ENCODE measurements around the gene KLF3. TPM values are rescaled to one million over a fixed set of nuclear protein-coding genes. Genes with fewer than 3 reads are reported as not detected.

The KLF3 gene
- total RNA-seq, 1 donor from 2014 or later: 58.0 TPM

DNA sequence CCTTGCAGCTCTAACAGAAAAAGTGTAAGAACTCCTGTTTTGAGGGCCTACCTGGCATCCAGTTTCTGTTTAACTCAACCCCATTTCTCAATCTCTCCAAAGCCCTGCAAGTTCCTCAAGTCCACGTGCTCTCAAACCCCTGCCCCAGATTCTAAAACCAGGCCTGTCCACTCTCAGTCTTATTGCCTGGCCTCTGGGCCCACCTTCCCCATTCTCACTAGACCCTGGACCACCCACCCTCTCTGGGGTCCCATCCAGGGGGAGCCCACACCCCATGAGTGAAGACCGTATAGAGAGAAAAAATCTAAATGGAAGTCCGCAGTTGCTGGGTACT, 60.4 kb downstream of the KLF3 start:
- no peak overlapping the region for H3K27ac ChIP-seq
- ATAC-seq: no peak
- H3K4me3 ChIP-seq: no peak overlapping the region
- no peaks in the 10 kb centered on the region for H3K36me3 ChIP-seq
- H3K27me3 ChIP-seq (ENCODE audit: low read depth): no peaks in the 10 kb centered on the region
- no peak for TF ChIP-seq CTCF (IDR thresholded peaks at IDR 0.05)
- intact Hi-C loops (cut with DNase I): no loop called here
- H3K9me3 ChIP-seq: no peaks in the 10 kb centered on the region
- no peak for DNase-seq
- H3K4me1 ChIP-seq: peaks cover 13% of the 10 kb centered on the region

GRCh38 chr4:38728631-38729141, 64.7 kb downstream of the KLF3 start:
- peak; percentile 81 to 91 for ATAC-seq
- peak; percentile 78 for DNase-seq
- intact Hi-C loops (cut with DNase I): no loop called here
- TF ChIP-seq CTCF (IDR thresholded peaks at IDR 0.05): peak; percentile 10
- Histone ChIP-seq H3K27me3 (ENCODE audit: low read depth) (no peaks in the 10 kb centered on the region), H3K27ac (no peak overlapping the region), H3K36me3 (no peaks in the 10 kb centered on the region), H3K9me3 (no peaks in the 10 kb centered on the region), H3K4me1 (peaks cover 22% of the 10 kb centered on the region), H3K4me3 (no peak overlapping the region)

DNA sequence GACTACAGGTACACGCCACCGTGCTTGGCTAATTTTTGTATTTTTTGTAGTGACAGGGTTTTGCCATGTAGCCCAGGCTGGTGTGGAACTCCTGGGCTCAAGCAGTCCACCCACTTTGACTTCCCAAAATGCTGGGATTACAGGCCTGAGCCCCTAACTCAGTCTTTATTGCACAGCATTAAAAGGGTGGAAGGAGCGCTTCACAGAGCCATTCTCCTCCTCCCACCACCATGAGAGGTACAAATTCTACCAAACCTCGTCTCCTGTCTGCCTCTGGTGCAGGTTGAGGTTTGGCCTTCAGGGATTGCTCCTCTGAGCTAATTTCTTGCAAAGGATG, 66.5 kb downstream of the KLF3 start:
- no peak for ATAC-seq
- Histone ChIP-seq H3K27ac (no peak overlapping the region), H3K9me3 (no peaks in the 10 kb centered on the region), H3K4me1 (peaks cover 22% of the 10 kb centered on the region), H3K36me3 (no peaks in the 10 kb centered on the region), H3K27me3 (ENCODE audit: low read depth) (no peaks in the 10 kb centered on the region), H3K4me3 (no peak overlapping the region)
- no peak for TF ChIP-seq CTCF (IDR thresholded peaks at IDR 0.05)
- intact Hi-C loops (cut with DNase I): no loop called here
- no peak for DNase-seq

DNA sequence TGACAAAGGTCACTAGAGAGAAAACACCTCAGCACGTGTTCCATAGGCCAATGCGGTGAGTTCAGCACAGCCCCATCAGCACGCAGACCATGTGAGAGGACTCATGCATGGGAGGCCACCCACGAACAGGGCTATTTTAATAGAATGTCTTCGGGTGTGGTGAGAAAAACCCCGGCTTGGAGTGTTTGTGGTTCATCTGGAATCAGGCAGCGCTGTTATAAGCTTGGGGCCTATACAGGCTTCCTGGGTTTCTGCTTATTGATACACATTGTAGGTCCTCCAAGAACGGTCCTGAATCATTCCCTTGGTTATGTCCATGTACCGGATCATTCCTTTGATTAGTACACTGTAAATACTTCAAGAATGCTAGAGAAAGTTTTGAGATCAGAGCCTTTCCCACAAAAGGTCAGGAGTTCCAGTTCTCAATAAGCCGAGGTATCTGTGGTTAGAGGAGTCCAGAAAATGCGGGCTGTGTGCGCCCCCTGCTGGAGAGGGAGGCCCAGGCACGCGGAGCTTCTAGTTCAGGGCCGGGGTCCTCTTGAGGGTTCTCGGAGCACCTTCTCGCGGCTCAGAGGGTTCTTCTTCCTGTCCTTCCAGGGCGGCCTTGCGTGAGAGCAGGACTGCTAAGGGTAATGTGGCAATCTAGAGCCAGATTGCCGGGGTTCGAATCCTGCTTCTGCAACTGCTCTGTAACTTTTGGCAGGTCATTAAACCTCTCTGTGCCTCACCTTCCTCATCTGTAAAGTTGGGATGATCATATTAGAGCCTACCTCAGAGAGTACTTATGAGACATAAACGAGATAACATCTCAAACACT, 67.0 kb downstream of the KLF3 start:
- H3K27me3 ChIP-seq (ENCODE audit: low read depth): no peaks in the 10 kb centered on the region
- peak; percentile 98 for TF ChIP-seq CTCF (IDR thresholded peaks at IDR 0.05)
- H3K4me3 ChIP-seq: no peak overlapping the region
- DNase-seq (peak; percentile 87), ATAC-seq (peak; percentile 78 to 85)
- H3K9me3 ChIP-seq: no peaks in the 10 kb centered on the region
- no peak overlapping the region for H3K27ac ChIP-seq
- intact Hi-C loops (cut with DNase I): no loop called here
- H3K4me1 ChIP-seq: peaks cover 22% of the 10 kb centered on the region
- H3K36me3 ChIP-seq: no peaks in the 10 kb centered on the region

DNA sequence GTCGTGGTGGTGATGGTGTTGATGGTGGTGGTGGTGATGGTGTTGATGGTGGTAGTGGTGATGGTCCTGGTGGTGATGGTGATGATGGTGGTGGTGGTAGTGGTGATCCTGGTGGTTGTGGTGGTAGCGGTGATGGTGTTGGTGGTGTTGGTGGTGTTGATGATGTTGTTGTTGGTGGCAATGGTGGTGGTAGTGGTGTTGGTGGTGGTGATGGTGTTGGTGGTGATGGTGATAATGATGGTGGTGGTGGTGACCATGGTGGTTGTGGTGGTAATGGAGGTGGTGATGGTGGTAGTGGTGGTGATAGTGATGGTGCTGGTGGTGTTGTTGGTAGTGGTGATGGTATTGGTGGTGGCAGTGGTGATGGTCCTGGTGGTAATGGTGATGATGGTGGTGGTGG, 69.7 kb downstream of the KLF3 start:
- TF ChIP-seq CTCF (IDR thresholded peaks at IDR 0.05): no peak
- no peak overlapping the region for H3K4me3 ChIP-seq
- intact Hi-C loops (cut with DNase I): no loop called here
- DNase-seq (no peak), ATAC-seq (no peak)
- H3K9me3 ChIP-seq: no peaks in the 10 kb centered on the region
- no peaks in the 10 kb centered on the region for H3K27me3 ChIP-seq (ENCODE audit: low read depth)
- H3K4me1 ChIP-seq: peaks cover 14% of the 10 kb centered on the region
- H3K36me3 ChIP-seq: no peaks in the 10 kb centered on the region
- H3K27ac ChIP-seq: no peak overlapping the region
